ENCODE results near the gene SYTL2.
A peak's percentile ranks its signal among the peaks of the same experiment; 100 is the strongest.

Gene SYTL2

GRCh38 chr11:85664615-85665481 lies 146.1 kb downstream of the SYTL2 start, which contains the start of gene CREBZF:
Gene CREBZF (minus strand): TSS chr11:85665129. CDS start chr11:85664875, 254 bp downstream.
- no peak for TF ChIP-seq CTCF (conservative IDR thresholded peaks at IDR 0.05; ENCODE audit: low read depth)
- ChIA-PET POLR2A (ENCODE audit: low non-redundant PET) (no interaction called here), CTCF (interaction anchor here (0.6 to 0.7 kb wide), 5 partner anchors 146 to 1841 kb away, joined by 3 to 4 read pairs (median 4); no protein-coding TSS in a partner anchor)
- peak; percentile 94 for DNase-seq (ENCODE audit: low spot score)
- peak within 1 kb of the TSS; percentile 93 for H3K27ac ChIP-seq

GRCh38 chr11:85663753-85664614 lies 147.0 kb downstream of the SYTL2 start:
- ChIA-PET CTCF (interaction anchor here (0.6 to 1.4 kb wide), 5 partner anchors 9 to 1840 kb away, joined by 3 to 6 read pairs (median 4); partner anchors contain the start of gene CCDC83), POLR2A (ENCODE audit: low non-redundant PET) (interaction anchor here (0.7 kb wide), 1 partner anchor 17 kb away, joined by 3 read pairs; no protein-coding TSS in a partner anchor)
- peak; percentile 60 for TF ChIP-seq CTCF (conservative IDR thresholded peaks at IDR 0.05; ENCODE audit: low read depth)
- peak overlapping the region; percentile 93 for H3K27ac ChIP-seq
- DNase-seq (ENCODE audit: low spot score), result peak; percentile 38

GRCh38 chr11:85663080-85663752 lies 147.7 kb downstream of the SYTL2 start:
- no peak for TF ChIP-seq CTCF (conservative IDR thresholded peaks at IDR 0.05; ENCODE audit: low read depth)
- DNase-seq (ENCODE audit: low spot score), result no peak
- H3K27ac ChIP-seq, result peak overlapping the region; percentile 93
- POLR2A ChIA-PET (ENCODE audit: low non-redundant PET), result interaction anchor here (0.7 kb wide), 1 partner anchor 16 kb away, joined by 3 read pairs; no protein-coding TSS in a partner anchor
- CTCF ChIA-PET, result interaction anchor here (1.3 to 1.4 kb wide), 2 partner anchors 8 to 192 kb away, joined by 5 to 6 read pairs; partner anchors contain the start of gene CCDC83

GRCh38 chr11:85661972-85662664 lies 148.8 kb downstream of the SYTL2 start:
- TF ChIP-seq CTCF (conservative IDR thresholded peaks at IDR 0.05; ENCODE audit: low read depth), result no peak
- ChIA-PET POLR2A (ENCODE audit: low non-redundant PET) (no interaction called here), CTCF (no interaction called here)
- no peak overlapping the region for H3K27ac ChIP-seq
- no peak for DNase-seq (ENCODE audit: low spot score)

- no peak overlapping the region for H3K27ac ChIP-seq
- ChIA-PET POLR2A (ENCODE audit: low non-redundant PET) (no interaction called here), CTCF (no interaction called here)
- no peak for TF ChIP-seq CTCF (conservative IDR thresholded peaks at IDR 0.05; ENCODE audit: low read depth)
- no peak for DNase-seq (ENCODE audit: low spot score)
Measured at GRCh38 chr11:85658180-85658579, 152.8 kb downstream of the SYTL2 start.
